Left renal pelvis (tissue), 4 donors: ENCODE measurements around the gene DGKA. TPM values are rescaled to one million over a fixed set of nuclear protein-coding genes. Genes with fewer than 3 reads are reported as not detected.
"Not testable (repeated sequence)": the region's sequence is repeated elsewhere in the genome, so short reads cannot be mapped to it uniquely, and the experiment has no call there.

Experiments used
- DNase-seq, 4 donors: peaks; one replicate each; pipeline ENCODE4 v3.0.0-alpha.2; 2013; ENCODE audit warnings: low read depth in 4 of 4, low spot score in 3 of 4
- polyA plus RNA-seq, 4 donors: library from polyadenylated mRNA; unstranded; fragments of 120-200 nt; gene quantifications; one replicate each; pipeline ENCODE4 v1.2.1, GENCODE V29; 2013; ENCODE audit not compliant: insufficient read length in 4 of 4

Gene DGKA
- polyA plus RNA-seq = 10 to 100 TPM; 18.2 to 28.1 (median 23.5) TPM

DNA sequence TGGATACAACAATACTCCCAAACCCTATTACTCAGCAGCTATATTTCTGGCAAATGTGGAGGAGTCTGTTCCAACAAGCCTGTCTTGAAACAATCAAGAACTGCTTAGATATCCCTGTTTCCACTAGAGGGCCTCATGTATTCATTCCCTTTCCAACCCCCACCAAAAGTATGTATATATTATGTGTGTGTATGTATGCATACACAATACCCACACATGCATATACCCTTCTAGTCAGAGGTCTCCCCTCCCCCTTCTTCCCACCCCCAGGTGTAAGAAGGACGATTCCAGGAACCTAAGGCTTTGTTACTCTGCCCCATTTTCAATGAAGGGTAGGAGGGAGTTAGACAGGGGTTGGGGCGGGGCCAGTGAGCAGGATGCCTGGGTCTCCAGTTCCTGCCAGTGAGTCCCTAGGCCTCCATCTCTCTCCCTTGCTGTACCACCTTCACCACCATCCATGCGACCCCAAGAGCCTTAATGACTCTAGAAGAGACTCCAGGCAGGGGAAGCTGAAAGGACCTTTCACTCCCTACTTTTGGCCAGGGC lies at the start of gene DGKA:
Gene DGKA, plus strand, starts transcription at position 392 of the 546 bp plus-strand sequence. CDS start 5,342 bp downstream, outside the sequence.
- DNase-seq = no peak

DNA sequence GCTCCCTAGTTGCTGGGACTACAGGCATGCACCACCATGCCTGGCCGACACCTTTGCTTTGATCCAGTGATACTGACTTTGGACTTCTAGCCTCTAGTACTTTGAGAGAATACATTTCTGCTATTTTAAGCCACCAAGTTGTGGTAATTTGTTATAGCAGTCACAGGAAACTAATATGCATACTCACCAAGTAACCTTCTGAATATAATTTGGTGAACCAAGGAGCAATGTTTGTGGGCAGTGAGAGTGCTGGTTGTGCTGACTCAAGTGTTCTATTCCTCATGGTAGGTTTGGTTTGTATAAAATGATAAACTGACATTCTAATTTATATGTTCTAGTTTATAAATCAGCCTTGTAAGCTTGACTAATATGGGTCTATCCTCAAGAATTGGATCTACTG lies 45.8 kb upstream of the DGKA start:
- DNase-seq = no peak

DNA sequence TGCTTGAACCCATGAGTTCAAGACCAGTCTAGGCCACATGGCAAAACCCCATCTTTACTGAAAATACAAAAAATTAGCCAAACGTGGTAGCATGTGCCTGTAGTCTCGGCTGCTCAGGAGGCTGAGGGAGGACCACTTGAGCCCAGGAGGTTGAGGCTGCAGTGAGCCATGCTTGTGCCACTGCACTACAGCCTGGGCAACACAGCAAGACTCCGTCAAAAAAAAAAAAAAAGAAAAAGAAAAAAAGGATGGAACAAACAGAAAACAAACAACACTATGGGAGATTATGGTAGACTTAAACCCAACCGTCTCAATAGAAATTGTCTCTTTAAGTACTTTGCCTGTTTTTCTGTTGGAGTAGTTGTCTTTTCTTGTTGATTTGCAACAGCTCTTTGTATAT lies 39.7 kb upstream of the DGKA start:
- no peak for DNase-seq

- DNase-seq = no peak
These were observed 37.2 kb upstream of the DGKA start for GRCh38 chr12:55893723-55894122.

DNA sequence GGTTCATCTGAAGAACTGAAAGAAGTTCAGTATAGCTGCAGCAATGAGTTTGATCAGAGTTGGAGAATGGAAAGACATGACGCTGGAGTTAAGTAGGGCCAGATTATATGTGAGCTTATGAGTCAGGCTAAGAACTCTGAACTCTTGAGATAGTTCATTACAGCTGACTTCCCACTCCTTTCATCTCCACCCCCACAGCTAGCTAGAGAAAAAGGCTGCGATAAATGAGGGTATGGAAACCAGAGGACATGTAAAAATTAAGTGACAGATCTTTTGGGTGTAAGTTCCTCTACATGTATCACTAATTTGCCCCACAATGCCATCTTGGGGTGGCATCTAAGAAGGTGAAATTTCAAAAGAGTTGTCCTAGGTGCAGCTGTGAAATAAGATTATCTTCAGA lies 31.9 kb upstream of the DGKA start:
- no peak for DNase-seq

DNA sequence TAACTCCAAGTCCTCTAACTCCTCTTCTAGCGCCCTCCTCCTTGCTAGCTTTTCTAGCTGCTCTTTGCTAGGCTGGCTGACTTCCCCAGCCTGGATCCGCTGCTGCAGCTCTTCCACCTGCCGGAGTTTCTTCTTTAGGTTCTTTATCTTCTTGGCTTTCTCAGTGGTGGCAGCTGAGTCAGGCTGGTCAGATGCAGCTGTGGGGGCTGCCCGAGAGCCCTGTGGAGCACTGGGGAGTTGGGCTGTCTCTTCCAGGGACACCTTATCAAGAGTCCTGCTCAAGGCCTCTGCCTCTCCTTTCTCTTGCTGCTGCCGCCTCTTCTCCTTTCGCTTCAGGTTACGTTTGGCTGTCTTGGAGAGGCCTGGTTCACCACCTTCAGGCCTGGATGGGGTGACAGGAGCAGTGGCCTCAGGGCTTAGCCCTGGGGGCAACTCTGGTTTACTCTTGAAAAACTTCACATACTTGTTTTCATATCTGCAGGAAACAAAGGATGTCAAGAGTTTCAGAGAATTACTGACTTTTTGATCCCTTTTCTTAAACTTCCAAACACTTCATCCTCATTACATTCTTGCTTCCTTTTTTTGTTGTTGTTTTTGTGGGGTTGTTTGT lies 29.0 kb upstream of the DGKA start:
- no peak for DNase-seq

GRCh38 chr12:55906056-55906455 lies 24.9 kb upstream of the DGKA start:
- DNase-seq = no peak

DNA sequence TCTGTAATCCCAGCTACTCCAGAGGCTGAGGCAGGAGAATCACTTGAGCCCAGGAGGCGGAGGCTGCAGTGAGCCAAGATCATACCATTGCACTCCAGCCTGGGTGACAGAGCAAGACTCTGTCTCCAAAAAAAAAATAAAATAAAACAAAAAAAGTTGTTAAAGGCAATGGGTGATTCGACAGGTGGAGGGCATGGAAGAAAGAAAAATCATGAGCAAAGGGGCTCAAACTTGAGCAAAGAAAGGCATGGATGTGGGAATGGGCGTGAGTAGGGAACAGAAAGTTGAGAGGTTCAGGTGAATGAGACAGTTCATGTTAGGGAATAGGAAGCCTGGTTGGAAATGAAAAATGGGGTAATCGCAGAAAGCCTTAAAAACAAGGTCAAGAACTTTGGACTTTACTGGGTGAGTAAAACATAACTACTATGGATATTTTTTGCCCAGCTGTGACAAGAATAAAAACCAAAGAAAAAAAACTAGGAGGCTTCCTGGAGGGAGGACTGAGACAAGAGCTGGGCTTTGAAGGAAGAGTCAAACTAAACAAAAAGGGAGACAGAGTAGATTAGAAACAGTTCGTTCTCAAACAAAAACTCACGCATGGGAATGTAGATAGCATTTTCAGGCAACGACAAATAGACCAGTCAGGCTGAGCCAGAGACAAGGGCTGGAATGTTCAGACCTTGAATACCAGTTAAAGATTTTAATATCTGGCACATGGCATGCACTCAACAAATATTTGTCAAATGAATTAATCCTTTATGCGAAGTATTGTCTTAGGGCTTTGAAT lies 22.0 kb upstream of the DGKA start:
- DNase-seq = no peak

DNA sequence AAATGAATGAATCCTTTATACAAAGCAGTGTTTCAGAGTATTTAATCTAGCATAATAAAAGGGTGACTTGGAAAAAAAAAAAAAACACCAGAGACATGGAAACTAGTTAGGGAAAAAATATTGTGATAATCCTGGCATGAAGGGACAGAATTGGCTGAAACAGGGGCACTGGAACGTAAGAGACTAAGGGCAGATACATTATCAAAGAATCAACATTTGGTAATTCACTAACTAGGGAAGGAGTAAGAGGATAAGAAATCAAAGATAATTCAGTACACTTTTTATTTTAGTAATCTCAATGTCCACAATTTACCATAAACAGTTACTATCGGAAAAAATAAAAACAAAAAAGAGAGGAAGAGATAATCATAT lies 21.5 kb upstream of the DGKA start:
- DNase-seq = no peak

- no peak for DNase-seq
These were observed 18.1 kb upstream of the DGKA start for GRCh38 chr12:55912908-55913307.

- DNase-seq = no peak
These were observed 15.5 kb upstream of the DGKA start for GRCh38 chr12:55915482-55915859.

DNA sequence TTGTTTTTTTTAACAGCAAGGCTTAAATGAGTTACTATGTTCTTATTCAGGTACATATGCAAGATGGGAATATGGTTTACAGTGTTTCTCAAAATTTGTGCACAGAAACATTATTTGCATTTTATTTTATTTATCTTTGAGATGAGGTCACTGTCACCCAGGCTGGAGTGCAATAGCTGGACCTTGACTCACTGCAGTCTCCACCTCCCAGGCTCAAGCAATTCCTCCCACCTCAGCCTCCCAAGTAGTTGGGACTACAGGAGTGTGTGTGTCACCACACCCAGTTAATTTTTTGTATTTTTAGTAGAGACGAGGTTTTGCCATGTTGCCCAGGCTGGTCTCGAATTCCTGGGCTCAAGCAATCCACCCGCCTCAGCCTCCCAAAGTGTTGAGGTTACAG lies 11.9 kb upstream of the DGKA start:
- DNase-seq = not testable (repeated sequence)

DNA sequence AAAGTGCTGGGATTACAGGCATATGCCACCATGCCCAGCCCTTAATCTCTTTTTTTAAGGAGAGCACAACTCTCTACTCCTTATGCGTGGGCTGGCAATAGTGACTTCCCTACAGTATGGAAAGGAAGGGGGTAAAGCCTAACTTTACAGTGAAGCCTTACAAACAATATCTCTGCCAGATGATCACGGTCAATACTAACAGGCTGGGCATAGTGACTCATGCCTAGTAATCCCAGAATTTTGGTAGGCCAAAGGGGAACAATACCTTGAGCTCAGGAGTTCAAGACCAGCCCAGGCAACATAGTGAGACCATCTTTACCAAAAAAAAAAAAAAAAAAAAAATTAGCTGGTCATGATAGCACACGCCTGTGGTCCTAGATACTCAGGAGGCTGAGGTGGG lies 8.8 kb upstream of the DGKA start:
- DNase-seq = no peak

GRCh38 chr12:55923648-55924047 lies 7.3 kb upstream of the DGKA start:
- not testable (repeated sequence) for DNase-seq

DNA sequence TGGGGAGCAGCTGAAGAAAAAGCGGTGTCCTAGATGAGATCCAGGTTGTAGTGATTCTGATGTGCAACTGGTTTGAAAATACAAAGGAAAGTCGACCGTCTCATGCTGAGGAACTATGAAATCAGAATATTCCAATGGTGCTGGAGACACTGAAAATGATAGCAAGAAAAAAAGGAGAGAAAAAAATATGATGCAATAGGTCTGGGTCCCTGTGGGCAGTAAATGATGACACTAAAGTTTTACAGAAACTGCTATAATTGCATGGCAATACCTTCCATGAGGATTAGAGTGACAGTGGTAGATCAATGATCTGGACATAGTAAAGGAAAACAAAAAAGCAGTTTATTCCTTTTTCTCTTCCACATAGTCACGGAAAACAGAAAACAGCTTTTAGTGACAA lies 5.6 kb upstream of the DGKA start:
- DNase-seq = no peak

DNA sequence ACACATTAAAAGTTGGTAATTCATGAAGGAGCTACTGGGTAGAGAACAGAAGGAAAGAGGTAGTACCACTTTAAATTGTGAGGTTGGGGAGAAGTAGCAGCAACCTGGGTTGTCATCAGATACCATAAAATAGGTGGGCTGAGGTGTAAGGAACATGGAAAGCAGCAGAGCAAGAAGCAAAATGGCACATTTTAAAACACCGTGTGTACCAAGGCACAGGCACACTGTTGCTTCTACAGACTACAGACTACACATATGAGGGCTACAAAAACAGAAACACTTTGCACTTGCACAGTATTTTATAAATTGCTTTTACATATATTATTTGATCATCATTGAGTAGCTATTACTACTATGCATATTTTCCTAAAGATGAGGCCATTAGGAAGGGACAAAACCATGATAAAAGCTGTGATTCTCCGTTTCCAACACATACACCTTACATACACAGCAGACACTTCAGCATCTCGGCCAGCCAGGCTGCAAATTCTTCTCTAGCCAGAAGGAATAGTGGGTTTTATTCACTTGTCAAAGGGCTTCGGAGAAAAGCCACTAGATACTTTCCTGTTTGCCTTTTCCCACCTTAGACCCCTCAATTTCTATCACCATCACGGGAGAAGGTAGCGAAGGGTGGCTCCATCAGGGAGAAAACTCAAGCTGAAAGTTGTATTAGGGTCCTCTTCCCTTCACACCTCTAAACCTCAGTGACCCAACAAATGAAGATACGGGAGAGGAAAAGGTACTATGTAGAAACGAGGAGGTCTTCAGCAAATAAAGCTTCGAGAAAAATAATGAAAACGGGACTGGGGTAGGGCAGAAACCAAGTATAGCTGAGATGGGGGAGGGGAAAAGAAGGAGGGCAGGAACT lies 4.9 kb upstream of the DGKA start:
- DNase-seq = no peak

DNA sequence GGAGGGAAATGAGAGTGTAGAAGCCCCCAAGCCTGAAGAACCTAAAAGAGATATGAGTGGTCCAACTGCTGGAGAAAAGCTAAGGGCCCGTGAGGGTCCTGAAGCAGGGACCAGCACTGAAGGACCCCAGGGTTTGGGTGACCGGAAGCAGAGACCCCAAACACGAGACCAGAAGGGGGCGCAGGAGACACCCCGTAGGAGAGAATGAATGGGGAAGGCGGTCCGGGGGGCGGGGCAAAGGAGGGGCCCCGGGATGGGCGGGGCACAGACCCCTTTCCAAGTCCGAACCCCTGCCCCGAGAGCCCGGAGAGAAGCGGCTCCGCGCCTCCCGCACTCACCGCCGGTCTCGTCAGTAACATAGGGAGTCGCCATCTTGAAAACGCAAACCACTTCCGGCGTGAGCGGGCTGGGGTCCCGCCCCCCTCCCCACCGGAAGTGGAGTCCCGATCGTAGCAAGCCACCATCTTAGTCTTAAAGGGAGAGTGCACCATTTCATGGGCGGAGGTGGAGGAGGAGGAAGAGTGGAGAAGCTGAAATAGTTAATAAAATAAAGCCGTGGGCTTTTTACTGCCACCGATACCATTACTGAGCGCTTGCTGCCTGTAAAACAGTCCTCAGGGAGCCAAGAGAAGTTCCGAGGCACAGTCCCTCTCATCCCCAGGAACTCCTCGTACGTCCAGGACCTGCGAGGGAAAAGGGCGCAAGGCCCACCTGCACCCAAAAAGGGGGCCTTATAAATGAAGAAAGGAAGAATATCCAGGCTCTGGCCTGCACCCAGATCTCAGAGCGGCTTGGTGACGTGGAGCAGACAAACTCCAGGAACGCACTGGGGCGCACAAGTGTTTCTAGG lies 4.0 kb upstream of the DGKA start:
- peak; percentile 82 to 89 (median 85) for DNase-seq

GRCh38 chr12:55927588-55928502 lies 3.1 kb upstream of the DGKA start, which contains the start of gene PYM1:
Gene PYM1 (minus strand): TSS chr12:55927894. CDS start chr12:55927761, 133 bp downstream.
- DNase-seq = no peak

GRCh38 chr12:55929306-55929791 lies 1.6 kb upstream of the DGKA start:
- no peak for DNase-seq
